Sigmoid colon (tissue), 7 donors: Measurements from ENCODE around the gene POLR2C. TPM values are rescaled to one million over a fixed set of nuclear protein-coding genes. Genes with fewer than 3 reads are reported as not detected.

Experiments
- DNase-seq: peaks from one replicate; pipeline ENCODE4 v3.0.0-alpha.2; 2019
- H3K27ac ChIP-seq, 4 donors: fragments of 200-600 bp; sonication (generic); one replicate each; pipeline ENCODE4 v1.5.1; 2016 to 2019; ENCODE audit warnings: mild to moderate bottlenecking in 1 of 4
- H3K27me3 ChIP-seq, 3 donors: fragments of 200-600 bp; sonication (generic); one replicate each; pipeline ENCODE4 v1.5.1; 2019; ENCODE audit warnings: mild to moderate bottlenecking in 1 of 3
- H3K36me3 ChIP-seq, 4 donors: fragments of 200-600 bp; sonication (generic); one replicate each; pipeline ENCODE4 v1.5.1; 2016 to 2019
- H3K4me1 ChIP-seq, 4 donors: fragments of 200-600 bp; sonication (generic); one replicate each; pipeline ENCODE4 v1.5.1; 2017 to 2019
- H3K4me3 ChIP-seq, 4 donors: fragments of 200-600 bp; sonication (generic); one replicate each; pipeline ENCODE4 v1.5.1; 2017 to 2019; ENCODE audit warnings: mild to moderate bottlenecking in 2 of 4, moderate library complexity in 1 of 4
- H3K9me3 ChIP-seq, 4 donors: fragments of 200-600 bp in 3 of 4; sonication (generic) in 3 of 4; one replicate each; pipeline versions ENCODE4 v1.5.1 to v1.6.1; 2013 to 2019
- CTCF ChIP-seq, 4 experiments: fragments of 450-650 bp in 3 of 4; fragments of 200-600 bp in 1 of 4; IDR thresholded peaks; one replicate each; pipeline ENCODE4 v1.5.1; 2016 to 2019; ENCODE audit warnings: antibody characterized with exemption in 4 of 4, mild to moderate bottlenecking in 3 of 4, moderate library complexity in 2 of 4
- EP300 ChIP-seq, 4 donors: sonication (generic); formaldehyde crosslinking; IDR thresholded peaks; one replicate each; pipeline ENCODE4 v1.6.1; 2017; ENCODE audit warnings: antibody characterized with exemption in 4 of 4
- POLR2A ChIP-seq, 2 donors: fragments of 450-650 bp; IDR thresholded peaks; one replicate each; pipeline ENCODE4 v1.6.1; 2016; ENCODE audit warnings: antibody characterized with exemption in 2 of 2, mild to moderate bottlenecking in 2 of 2, moderate library complexity in 2 of 2
- POLR2AphosphoS5 ChIP-seq, 4 donors: sonication (generic); formaldehyde crosslinking; IDR thresholded peaks; one replicate each; pipeline ENCODE4 v1.6.1; 2017; ENCODE audit warnings: antibody characterized with exemption in 4 of 4
- WGBS, 2 donors: extraction: QIAGEN DNeasy Blood & Tissue Kit; methylation state at CpG; one replicate each; pipeline ENCODE4 v1.1.7; 2013; 5-methylcytosine and 5-hydroxymethylcytosine counted together
- intact Hi-C: fragments of 100-400 bp; cut with DNase I; formaldehyde crosslinking; loops from one replicate; pipeline ENCODE4 v1.15.1; 2023
- polyA plus RNA-seq, 3 donors: library from polyadenylated mRNA; stranded (reverse); fragments of 200-250 nt; gene quantifications; one replicate each; pipeline ENCODE4 v1.2.3, GENCODE V29; 2013
- total RNA-seq, 4 donors: library from RNA; depleted of rRNA; stranded (reverse); fragments of >200 nt; gene quantifications; one replicate each; pipeline ENCODE4 v1.1.0, GENCODE V29; 2016
- donor health status: healthy with polysubstance abuse.
- donor health status: Bipolar disorder and iron deficiency.
- donor health status: healthy.

Gene POLR2C
- total and polyA plus RNA-seq, 7 donors = 52.3 to 141 (median 77.7) TPM

DNA sequence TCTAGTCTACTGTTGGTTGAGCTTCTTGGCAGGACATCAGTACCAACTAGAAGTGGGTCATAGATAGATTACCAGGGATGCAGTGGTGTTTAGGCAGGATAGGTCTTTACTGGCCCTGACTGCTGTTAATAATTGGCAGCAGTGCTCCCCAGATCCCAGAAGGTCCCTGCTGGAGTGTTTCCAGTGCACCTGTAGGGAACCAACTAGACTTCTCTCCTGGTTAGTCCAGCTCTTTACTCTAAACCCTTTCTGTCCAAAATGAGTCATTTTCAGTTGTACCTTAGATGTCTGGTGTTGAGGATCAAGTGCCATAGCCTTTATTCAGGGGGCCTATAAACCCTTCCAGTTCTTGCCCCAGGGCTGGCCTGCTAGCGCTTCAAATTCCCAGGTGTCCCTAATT is 8.7 kb downstream of the POLR2C start:
- 93 to 100% methylated on average over 1 of the region's 1 CpG for WGBS, 2 donors
- H3K9me3 ChIP-seq = no peaks in the 10 kb centered on the region
- peaks cover 0 to 11% (median 10%) of the 10 kb centered on the region in 4 donors for H3K4me1 ChIP-seq
- peak overlapping the region in 2 of 4 donors; percentile 4 to 17 for H3K27ac ChIP-seq
- no peak for DNase-seq
- H3K27me3 ChIP-seq = no peaks in the 10 kb centered on the region
- H3K4me3 ChIP-seq = no peak overlapping the region
- TF ChIP-seq CTCF (IDR thresholded peaks at IDR 0.05) = no peak
- TF ChIP-seq EP300 (IDR thresholded peaks at IDR 0.05) = no peak
- TF ChIP-seq POLR2AphosphoS5 (IDR thresholded peaks at IDR 0.05) = no peak
- H3K36me3 ChIP-seq = peaks cover 38 to 86% (median 54%) of the 10 kb centered on the region in 4 donors
- intact Hi-C loops = no loop called here

- Histone ChIP-seq H3K36me3 (peaks cover 33 to 78% (median 46%) of the 10 kb centered on the region in 4 donors), H3K27me3 (no peaks in the 10 kb centered on the region), H3K9me3 (no peaks in the 10 kb centered on the region), H3K27ac (no peak overlapping the region), H3K4me1 (peaks cover 0 to 11% (median 10%) of the 10 kb centered on the region in 4 donors), H3K4me3 (no peak overlapping the region)
- 33 to 63% methylated on average over 10 of the region's 10 CpGs for WGBS, 2 donors
- intact Hi-C loops = no loop called here
- DNase-seq = no peak
- no peak for TF ChIP-seq CTCF (IDR thresholded peaks at IDR 0.05)
- TF ChIP-seq EP300 (IDR thresholded peaks at IDR 0.05) = no peak
- no peak for TF ChIP-seq POLR2A (IDR thresholded peaks at IDR 0.05)
- no peak for TF ChIP-seq POLR2AphosphoS5 (IDR thresholded peaks at IDR 0.05)
Observed at GRCh38 chr16:57471852-57472664, 9.6 kb downstream of the POLR2C start.

DNA sequence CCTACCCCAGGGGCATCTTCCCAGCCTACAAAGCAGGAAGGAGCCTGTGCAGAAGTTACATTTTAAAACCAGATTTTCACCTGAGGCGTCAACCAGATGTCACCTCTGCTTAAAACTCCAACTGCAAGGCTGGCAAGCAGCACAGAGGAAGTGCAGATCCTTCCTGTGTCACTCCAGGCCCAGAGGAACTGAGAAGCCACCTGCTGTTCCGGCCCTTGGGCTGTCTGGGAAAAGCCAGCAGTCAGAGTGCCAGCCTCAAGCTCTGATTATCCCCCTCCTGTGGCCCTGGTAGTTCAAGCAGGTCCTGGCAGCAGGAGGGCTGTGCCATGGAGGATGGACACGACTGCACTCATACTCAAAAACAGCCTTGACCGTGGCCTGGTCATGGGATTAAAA is 10.2 kb downstream of the POLR2C start:
- H3K27ac ChIP-seq = no peak overlapping the region
- intact Hi-C loops = no loop called here
- peaks cover 0 to 11% (median 10%) of the 10 kb centered on the region in 4 donors for H3K4me1 ChIP-seq
- WGBS, 2 donors = 48 to 64% methylated on average over 4 of the region's 4 CpGs
- DNase-seq = no peak
- no peak overlapping the region for H3K4me3 ChIP-seq
- H3K9me3 ChIP-seq = no peaks in the 10 kb centered on the region
- TF ChIP-seq POLR2A (IDR thresholded peaks at IDR 0.05) = no peak
- no peak for TF ChIP-seq EP300 (IDR thresholded peaks at IDR 0.05)
- no peak for TF ChIP-seq POLR2AphosphoS5 (IDR thresholded peaks at IDR 0.05)
- TF ChIP-seq CTCF (IDR thresholded peaks at IDR 0.05) = no peak
- H3K27me3 ChIP-seq = no peaks in the 10 kb centered on the region
- peaks cover 33 to 72% (median 41%) of the 10 kb centered on the region in 4 donors for H3K36me3 ChIP-seq

GRCh38 chr16:57473176-57473840 is 10.8 kb downstream of the POLR2C start:
- Histone ChIP-seq H3K4me1 (peaks cover 0 to 11% (median 10%) of the 10 kb centered on the region in 4 donors), H3K36me3 (peaks cover 29 to 65% (median 35%) of the 10 kb centered on the region in 4 donors), H3K9me3 (no peaks in the 10 kb centered on the region), H3K27me3 (no peaks in the 10 kb centered on the region), H3K27ac (no peak overlapping the region), H3K4me3 (no peak overlapping the region)
- intact Hi-C loops = no loop called here
- TF ChIP-seq POLR2A (IDR thresholded peaks at IDR 0.05) (no peak), POLR2AphosphoS5 (IDR thresholded peaks at IDR 0.05) (no peak), CTCF (IDR thresholded peaks at IDR 0.05) (no peak), EP300 (IDR thresholded peaks at IDR 0.05) (no peak)
- no peak for DNase-seq
- 91 to 93% methylated on average over 14 of the region's 14 CpGs for WGBS, 2 donors
